Endothelial cell of umbilical vein (primary cell): ENCODE results near the gene PNLIPRP2. TPM values are rescaled to one million over a fixed set of nuclear protein-coding genes. Genes with fewer than 3 reads are reported as not detected.

ENCODE experiments used
- BruUV-seq: library from RNA; stranded (reverse); fragments of 400-500 nt; replicated peaks from 2 replicates; lab custom pipeline; 2021; lab: Mats Ljungman, UMichigan
- CTCF ChIA-PET: fragments of 300-600, 350-600 bp; sonication (Branson Sonifier 250); formaldehyde crosslinking; loops from one replicate; lab custom pipeline; 2021; ENCODE audit warnings: antibody characterized with exemption, inconsistent platforms; lab: Charles Lee
- POLR2A ChIA-PET: fragments of 300-600, 350-600 bp; sonication (Branson Sonifier 250); formaldehyde crosslinking; loops from one replicate; lab custom pipeline; 2021; ENCODE audit warnings: antibody characterized with exemption, inconsistent platforms; lab: Charles Lee
- DNase-seq: peaks from one replicate; pipeline ENCODE4 v3.0.0-alpha.2; 2011; ENCODE audit warnings: low read depth, low spot score
- FAIRE-seq: peaks from 2 replicates; lab custom pipeline; 2011; peaks lifted over from hg19 to GRCh38; lab: Jason Lieb, UNC
- H2AFZ ChIP-seq: 2 replicates; pipeline ENCODE4 v1.6.0; 2012; ENCODE audit warnings: low read depth, low read length, control low read depth, inconsistent platforms
- H3K27ac ChIP-seq: 2 replicates; pipeline ENCODE4 v1.5.1; 2011; ENCODE audit warnings: low read depth, mild to moderate bottlenecking, control low read depth, low read length, moderate library complexity; ENCODE audit not compliant: insufficient read depth
- H3K27me3 ChIP-seq, 2 experiments: 2 replicates each; pipeline versions ENCODE4 v1.6.0 to v1.6.1; 2011; ENCODE audit warnings: low read length in 2 of 2, mixed read lengths in 1 of 2; ENCODE audit not compliant: control insufficient read depth in 2 of 2, insufficient read depth in 2 of 2
- H3K36me3 ChIP-seq, 2 experiments: 2 replicates in 1 of 2; 3 replicates in 1 of 2; pipeline ENCODE4 v1.5.1; 2011; ENCODE audit warnings: low read length in 2 of 2, mild to moderate bottlenecking in 1 of 2, moderate library complexity in 1 of 2; ENCODE audit not compliant: control insufficient read depth in 2 of 2, insufficient read depth in 2 of 2; ENCODE audit errors: extremely low read depth in 1 of 2
- H3K4me1 ChIP-seq: 3 replicates; pipeline ENCODE4 v1.5.1; 2011; ENCODE audit warnings: mild to moderate bottlenecking, low read length; ENCODE audit not compliant: control insufficient read depth, insufficient read depth; ENCODE audit errors: extremely low read depth
- H3K4me2 ChIP-seq: 2 replicates; pipeline ENCODE4 v1.6.1; 2011; ENCODE audit warnings: low read length, control low read depth, mixed read lengths; ENCODE audit not compliant: insufficient read depth
- H3K4me3 ChIP-seq, 3 experiments: fragments of 200-600 bp in 1 of 3; sonication (generic), shearing (Covaris generic) in 1 of 3; replicated peaks in 1 of 3; 2 replicates each; pipeline ENCODE4 v1.5.1; 2011 to 2016; ENCODE audit warnings: control low read depth in 3 of 3, low read length in 3 of 3, mild to moderate bottlenecking in 2 of 3, inconsistent platforms in 1 of 3, low read depth in 1 of 3, moderate library complexity in 1 of 3; ENCODE audit not compliant: insufficient read depth in 1 of 3
- H3K79me2 ChIP-seq: 2 replicates; pipeline ENCODE4 v1.6.0; 2012; ENCODE audit warnings: low read length, inconsistent platforms; ENCODE audit not compliant: control insufficient read depth, insufficient read depth
- H3K9ac ChIP-seq: replicated peaks from 2 replicates; pipeline ENCODE3; 2011; ENCODE audit warnings: low read length, control low read depth; ENCODE audit not compliant: insufficient read depth; ENCODE audit errors: extremely low read depth
- H3K9me1 ChIP-seq: replicated peaks from 3 replicates; pipeline ENCODE4 v1.6.0; 2011; ENCODE audit warnings: mild to moderate bottlenecking, low read length; ENCODE audit not compliant: control insufficient read depth, insufficient read depth; ENCODE audit errors: extremely low read depth
- H3K9me3 ChIP-seq: replicated peaks from 2 replicates; pipeline ENCODE4 v1.5.1; 2012; ENCODE audit warnings: low read length, inconsistent platforms; ENCODE audit not compliant: control insufficient read depth, insufficient read depth
- H4K20me1 ChIP-seq: replicated peaks from 2 replicates; pipeline ENCODE3; 2011; ENCODE audit warnings: mild to moderate bottlenecking, low read length; ENCODE audit not compliant: control insufficient read depth, insufficient read depth; ENCODE audit errors: extremely low read depth
- EZH2 ChIP-seq: IDR thresholded peaks from 2 replicates; pipeline ENCODE4 v1.6.1; 2012; ENCODE audit warnings: borderline replicate concordance, low read depth, mild to moderate bottlenecking, moderate library complexity, low read length, inconsistent platforms; ENCODE audit not compliant: severe bottlenecking
- FOS ChIP-seq: IDR thresholded peaks from 2 replicates; pipeline ENCODE4 v1.6.1; 2011; ENCODE audit warnings: mild to moderate bottlenecking, low read length, moderate library complexity, borderline replicate concordance; ENCODE audit not compliant: insufficient read depth
- GATA2 ChIP-seq: IDR thresholded peaks from 2 replicates; pipeline ENCODE4 v1.7.0; 2011; ENCODE audit warnings: low read depth, mild to moderate bottlenecking, moderate library complexity, mixed read lengths, low read length; ENCODE audit not compliant: insufficient read length, insufficient read depth
- JUN ChIP-seq: IDR thresholded peaks from 2 replicates; pipeline ENCODE4 v1.6.1; 2011; ENCODE audit warnings: borderline replicate concordance, low read depth; ENCODE audit not compliant: insufficient read length, insufficient read depth
- MAX ChIP-seq: IDR thresholded peaks from 2 replicates; pipeline ENCODE4 v1.6.1; 2011; ENCODE audit not compliant: insufficient read depth, insufficient read length
- MYC ChIP-seq: IDR thresholded peaks from one replicate; pipeline ENCODE4 v1.6.1; 2011; ENCODE audit warnings: mild to moderate bottlenecking, low read depth, low read length
- POLR2A ChIP-seq: IDR thresholded peaks from 2 replicates; pipeline ENCODE4 v1.6.1; 2012; ENCODE audit warnings: low read depth, mild to moderate bottlenecking, control low read depth, low read length
- POLR2AphosphoS5 ChIP-seq: IDR thresholded peaks from 2 replicates; pipeline ENCODE4 v1.6.1; 2012; ENCODE audit warnings: low read depth, mild to moderate bottlenecking, control low read depth, low read length, moderate library complexity; ENCODE audit not compliant: insufficient read depth
- dilution Hi-C: fragments of 300-500 bp; cut with MboI; formaldehyde crosslinking; loops from one replicate; pipeline ENCODE4 v1.15.0; 2019; ENCODE audit warnings: low sequenced_read_pairs; ENCODE audit not compliant: extremely low pct_ligation_motif_present
- intact Hi-C: fragments of 100-400 bp; cut with micrococcal nuclease; formaldehyde crosslinking; loops from one replicate; pipeline ENCODE4 v1.10.0; 2022
- polyA plus RNA-seq, 4 experiments: library from polyadenylated mRNA; depleted of rRNA in 3 of 4; stranded (reverse) in 3 of 4; unstranded in 1 of 4; fragments of >200 nt; gene quantifications; 2 replicates each; pipeline versions ENCODE4 v1.2.1 to v1.2.3, GENCODE V29; 2011 to 2012; ENCODE audit warnings: missing spikeins in 1 of 4
- total RNA-seq: library from RNA; stranded (reverse); gene quantifications from 2 replicates; pipeline ENCODE4 v1.2.3, GENCODE V29; 2021
- TF ChIP-seq, protein P1 (sequence below), 2 donors: IDR thresholded peaks; 1 replicate in 1 of 2; 2 replicates in 1 of 2; pipeline ENCODE4 v1.5.1; 2011; ENCODE audit warnings: low read length in 2 of 2, mild to moderate bottlenecking in 2 of 2, moderate library complexity in 2 of 2, control low read depth in 1 of 2, inconsistent platforms in 1 of 2, low read depth in 1 of 2; ENCODE audit not compliant: insufficient read depth in 1 of 2; ENCODE audit errors: extremely low read depth in 1 of 2

PNLIPRP2 gene
- total and polyA plus RNA-seq, 2 donors (not counting 3 experiments of a cell fraction or from before 2014, with no cell fraction given) = not detected

- Histone ChIP-seq H3K9me1 (no peaks in the 10 kb centered on the region), H2AFZ (no peak overlapping the region), H3K27ac (no peak overlapping the region), H3K9ac (no peak overlapping the region), H3K4me1 (no peaks in the 10 kb centered on the region), H3K36me3 (no peaks in the 10 kb centered on the region), H3K9me3 (no peaks in the 10 kb centered on the region), H3K4me3 (no peak overlapping the region), H3K79me2 (no peaks in the 10 kb centered on the region), H3K4me2 (no peak overlapping the region), H4K20me1 (no peaks in the 10 kb centered on the region), H3K27me3 (no peaks in the 10 kb centered on the region)
- intact Hi-C loops (no loop called here), dilution Hi-C loops (no loop called here)
- ChIA-PET POLR2A (no interaction called here), CTCF (no interaction called here)
- DNase-seq = no peak
- TF ChIP-seq MYC (no peak), JUN (no peak), FOS (no peak), POLR2A (no peak), POLR2AphosphoS5 (no peak), EZH2 (no peak), GATA2 (no peak), MAX (no peak)
- TF ChIP-seq, protein P1, sequence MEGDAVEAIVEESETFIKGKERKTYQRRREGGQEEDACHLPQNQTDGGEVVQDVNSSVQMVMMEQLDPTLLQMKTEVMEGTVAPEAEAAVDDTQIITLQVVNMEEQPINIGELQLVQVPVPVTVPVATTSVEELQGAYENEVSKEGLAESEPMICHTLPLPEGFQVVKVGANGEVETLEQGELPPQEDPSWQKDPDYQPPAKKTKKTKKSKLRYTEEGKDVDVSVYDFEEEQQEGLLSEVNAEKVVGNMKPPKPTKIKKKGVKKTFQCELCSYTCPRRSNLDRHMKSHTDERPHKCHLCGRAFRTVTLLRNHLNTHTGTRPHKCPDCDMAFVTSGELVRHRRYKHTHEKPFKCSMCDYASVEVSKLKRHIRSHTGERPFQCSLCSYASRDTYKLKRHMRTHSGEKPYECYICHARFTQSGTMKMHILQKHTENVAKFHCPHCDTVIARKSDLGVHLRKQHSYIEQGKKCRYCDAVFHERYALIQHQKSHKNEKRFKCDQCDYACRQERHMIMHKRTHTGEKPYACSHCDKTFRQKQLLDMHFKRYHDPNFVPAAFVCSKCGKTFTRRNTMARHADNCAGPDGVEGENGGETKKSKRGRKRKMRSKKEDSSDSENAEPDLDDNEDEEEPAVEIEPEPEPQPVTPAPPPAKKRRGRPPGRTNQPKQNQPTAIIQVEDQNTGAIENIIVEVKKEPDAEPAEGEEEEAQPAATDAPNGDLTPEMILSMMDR (IDR thresholded peaks at IDR 0.05; ENCODE audit: extremely low read depth in 1 of 2, insufficient read depth in 1 of 2, low read depth in 1 of 2, low read length in 2 of 2) = no peak
- no peak for FAIRE-seq
- no TSS peak for BruUV-seq
Measured at GRCh38 chr10:116631871-116632295, 11.1 kb downstream of the PNLIPRP2 start.
